CD4-positive, alpha-beta T cell treated with Interleukin-1 beta for 1 hour (primary cell): ENCODE results near the gene ADAMTS12.
A peak's percentile ranks its signal among the peaks of the same experiment; 100 is the strongest.
"Not testable (repeated sequence)": the region's sequence is repeated elsewhere in the genome, so short reads cannot be mapped to it uniquely, and the experiment has no call there.

Experiments used
- DNase-seq, 2 donors: peaks; one replicate each; pipeline ENCODE4 v3.0.0-alpha.2; 2020 to 2022

The ADAMTS12 gene, protein sequence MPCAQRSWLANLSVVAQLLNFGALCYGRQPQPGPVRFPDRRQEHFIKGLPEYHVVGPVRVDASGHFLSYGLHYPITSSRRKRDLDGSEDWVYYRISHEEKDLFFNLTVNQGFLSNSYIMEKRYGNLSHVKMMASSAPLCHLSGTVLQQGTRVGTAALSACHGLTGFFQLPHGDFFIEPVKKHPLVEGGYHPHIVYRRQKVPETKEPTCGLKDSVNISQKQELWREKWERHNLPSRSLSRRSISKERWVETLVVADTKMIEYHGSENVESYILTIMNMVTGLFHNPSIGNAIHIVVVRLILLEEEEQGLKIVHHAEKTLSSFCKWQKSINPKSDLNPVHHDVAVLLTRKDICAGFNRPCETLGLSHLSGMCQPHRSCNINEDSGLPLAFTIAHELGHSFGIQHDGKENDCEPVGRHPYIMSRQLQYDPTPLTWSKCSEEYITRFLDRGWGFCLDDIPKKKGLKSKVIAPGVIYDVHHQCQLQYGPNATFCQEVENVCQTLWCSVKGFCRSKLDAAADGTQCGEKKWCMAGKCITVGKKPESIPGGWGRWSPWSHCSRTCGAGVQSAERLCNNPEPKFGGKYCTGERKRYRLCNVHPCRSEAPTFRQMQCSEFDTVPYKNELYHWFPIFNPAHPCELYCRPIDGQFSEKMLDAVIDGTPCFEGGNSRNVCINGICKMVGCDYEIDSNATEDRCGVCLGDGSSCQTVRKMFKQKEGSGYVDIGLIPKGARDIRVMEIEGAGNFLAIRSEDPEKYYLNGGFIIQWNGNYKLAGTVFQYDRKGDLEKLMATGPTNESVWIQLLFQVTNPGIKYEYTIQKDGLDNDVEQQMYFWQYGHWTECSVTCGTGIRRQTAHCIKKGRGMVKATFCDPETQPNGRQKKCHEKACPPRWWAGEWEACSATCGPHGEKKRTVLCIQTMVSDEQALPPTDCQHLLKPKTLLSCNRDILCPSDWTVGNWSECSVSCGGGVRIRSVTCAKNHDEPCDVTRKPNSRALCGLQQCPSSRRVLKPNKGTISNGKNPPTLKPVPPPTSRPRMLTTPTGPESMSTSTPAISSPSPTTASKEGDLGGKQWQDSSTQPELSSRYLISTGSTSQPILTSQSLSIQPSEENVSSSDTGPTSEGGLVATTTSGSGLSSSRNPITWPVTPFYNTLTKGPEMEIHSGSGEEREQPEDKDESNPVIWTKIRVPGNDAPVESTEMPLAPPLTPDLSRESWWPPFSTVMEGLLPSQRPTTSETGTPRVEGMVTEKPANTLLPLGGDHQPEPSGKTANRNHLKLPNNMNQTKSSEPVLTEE (N-terminal part only)

DNA sequence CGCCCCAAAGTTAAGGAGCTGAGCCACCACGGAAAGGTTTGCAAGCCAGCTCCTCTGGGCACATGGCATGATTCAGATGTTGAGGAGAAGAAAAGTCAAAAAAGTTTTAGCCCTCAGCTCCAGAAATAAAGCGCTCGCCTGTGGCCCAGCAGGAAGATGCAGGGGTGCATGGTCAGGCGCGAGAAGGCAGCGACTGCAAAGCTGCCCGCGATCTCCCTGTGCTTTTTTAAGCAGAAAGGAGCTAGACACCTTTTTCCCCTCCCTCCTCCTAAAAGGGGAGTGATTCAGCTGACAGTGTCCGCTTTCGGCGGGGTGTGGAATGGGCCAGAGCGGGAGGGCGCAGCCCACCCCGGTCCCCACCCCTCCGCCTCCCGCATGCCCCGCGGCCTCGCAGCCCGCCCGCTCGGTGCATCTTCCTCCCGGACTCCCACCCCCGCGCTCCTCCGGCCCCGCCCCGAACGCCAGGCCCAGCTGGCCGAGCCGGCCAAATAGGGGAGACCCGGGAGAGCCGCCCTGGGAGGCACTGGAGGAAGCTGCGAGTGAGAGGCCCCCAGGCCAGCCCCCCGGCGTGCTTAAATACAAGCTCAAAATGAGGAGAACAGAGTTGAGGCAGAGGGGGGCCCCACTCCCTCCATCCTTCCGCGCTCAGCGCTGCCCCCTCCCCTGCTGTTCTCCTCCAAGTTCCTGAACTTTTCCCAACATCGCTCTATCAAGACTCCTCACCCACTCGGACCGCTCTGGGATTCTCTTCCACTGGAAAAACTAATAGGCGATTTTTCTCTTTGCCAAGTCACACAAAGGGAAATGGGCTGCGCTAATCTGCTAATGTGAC is at the start of gene ADAMTS12:
ADAMTS12 (minus strand) TSS at position 203 of the 832 bp plus-strand sequence; CDS start at position 69, 134 bp downstream.
- no peak for DNase-seq

DNA sequence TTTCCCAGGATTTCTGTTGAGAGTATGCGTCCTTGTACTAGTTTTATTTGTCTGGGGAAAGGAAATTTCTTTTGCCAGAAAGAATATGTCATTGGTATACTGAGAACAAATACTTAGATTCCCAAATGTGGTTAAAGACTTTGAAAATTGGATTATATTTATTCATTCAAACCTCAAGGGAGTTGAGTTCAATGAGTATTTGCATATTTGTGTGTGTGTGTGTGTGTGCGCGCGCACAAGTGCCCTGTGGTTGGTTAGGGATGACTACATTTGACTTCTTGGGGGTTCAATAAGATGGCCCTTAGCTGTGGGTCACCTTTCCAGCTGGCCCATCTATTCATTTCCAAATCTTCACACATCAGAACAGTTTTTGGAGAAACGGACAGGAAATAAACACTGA is 49.3 kb upstream of the ADAMTS12 start:
- DNase-seq: no peak

DNA sequence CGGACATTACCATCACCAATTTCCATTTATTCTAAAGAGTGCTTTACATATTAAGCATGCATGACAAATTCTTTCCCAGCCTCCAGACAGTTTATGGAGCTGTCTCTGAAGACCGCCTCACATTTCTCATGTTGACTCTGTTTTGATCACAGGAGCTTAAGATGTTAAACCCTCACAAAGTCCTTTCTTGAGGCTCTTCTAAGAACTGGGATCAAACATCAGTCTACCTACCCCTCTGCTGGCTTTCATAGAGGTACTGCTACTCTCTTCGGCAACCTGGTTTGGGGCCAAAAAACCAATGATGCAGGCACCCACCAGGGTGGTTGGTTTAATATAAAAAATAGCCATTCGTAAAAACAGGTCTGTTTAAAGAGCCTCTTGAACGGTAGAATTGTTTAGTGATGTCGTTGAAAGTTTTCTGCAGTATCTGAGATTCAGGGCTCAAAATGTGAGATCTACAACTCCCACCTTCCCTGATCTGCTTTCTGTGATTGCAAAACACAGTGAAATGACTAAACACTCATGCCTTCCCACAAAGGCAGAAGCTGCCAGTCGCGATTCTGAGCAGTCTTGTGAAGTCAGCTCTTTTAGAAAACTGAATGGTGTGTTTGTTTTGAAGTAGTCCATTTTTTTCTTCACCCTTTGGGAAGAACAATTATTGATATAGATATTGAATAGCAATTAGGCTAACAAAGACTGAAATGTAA is 47.9 kb upstream of the ADAMTS12 start:
- DNase-seq: no peak

DNA sequence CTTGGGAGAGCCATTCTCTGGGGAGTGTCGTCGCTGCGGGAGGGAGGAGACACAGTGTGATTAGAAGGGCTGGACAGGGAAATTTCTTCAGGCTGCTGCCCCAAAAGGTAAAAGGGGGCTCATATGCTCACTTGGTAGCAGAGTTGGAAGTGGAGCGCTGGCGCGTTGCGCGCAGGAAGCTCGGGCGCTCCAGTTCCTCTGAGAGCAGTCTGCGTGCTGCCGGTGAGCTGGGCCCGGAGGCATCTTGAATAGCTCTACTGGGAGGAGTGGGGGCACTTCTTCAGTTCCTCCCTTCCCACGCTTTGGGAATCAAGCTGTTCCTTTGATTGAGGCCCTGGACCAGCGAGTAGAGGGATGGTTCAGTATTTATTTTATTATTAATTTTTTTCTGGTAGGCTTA is 47.1 kb upstream of the ADAMTS12 start:
- no peak for DNase-seq

DNA sequence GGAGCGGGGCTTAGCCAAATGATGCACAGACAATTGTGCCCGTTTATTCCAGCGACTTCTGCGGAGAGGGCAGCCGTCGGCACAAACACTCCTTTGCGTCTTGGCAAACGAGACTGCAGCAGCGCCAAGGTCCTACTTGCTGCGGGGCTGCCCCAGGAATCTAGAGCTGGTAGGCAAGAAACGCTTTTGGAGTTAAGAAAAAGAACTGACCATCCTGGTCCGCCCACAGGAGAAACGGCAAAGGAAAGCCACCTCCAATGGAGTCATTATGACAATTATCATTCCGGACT is 46.7 kb upstream of the ADAMTS12 start:
- no peak for DNase-seq

DNA sequence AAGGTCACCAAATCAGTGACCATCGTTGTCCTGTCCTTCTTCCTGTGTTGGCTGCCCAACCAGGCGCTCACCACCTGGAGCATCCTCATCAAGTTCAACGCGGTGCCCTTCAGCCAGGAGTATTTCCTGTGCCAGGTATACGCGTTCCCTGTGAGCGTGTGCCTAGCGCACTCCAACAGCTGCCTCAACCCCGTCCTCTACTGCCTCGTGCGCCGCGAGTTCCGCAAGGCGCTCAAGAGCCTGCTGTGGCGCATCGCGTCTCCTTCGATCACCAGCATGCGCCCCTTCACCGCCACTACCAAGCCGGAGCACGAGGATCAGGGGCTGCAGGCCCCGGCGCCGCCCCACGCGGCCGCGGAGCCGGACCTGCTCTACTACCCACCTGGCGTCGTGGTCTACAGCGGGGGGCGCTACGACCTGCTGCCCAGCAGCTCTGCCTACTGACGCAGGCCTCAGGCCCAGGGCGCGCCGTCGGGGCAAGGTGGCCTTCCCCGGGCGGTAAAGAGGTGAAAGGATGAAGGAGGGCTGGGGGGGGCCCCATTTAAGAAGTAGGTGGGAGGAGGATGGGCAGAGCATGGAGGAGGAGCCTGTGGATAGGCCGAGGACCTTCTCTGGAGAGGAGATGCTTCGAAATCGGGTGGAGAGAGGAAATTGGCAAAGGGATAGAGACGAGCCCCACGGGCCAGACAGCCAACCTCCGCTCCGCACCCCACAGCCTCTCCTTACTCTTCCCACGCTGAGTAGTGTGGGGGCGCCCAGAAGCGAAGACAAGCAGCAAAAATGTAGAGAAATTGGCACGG is 46.1 kb upstream of the ADAMTS12 start:
- DNase-seq: no peak

DNA sequence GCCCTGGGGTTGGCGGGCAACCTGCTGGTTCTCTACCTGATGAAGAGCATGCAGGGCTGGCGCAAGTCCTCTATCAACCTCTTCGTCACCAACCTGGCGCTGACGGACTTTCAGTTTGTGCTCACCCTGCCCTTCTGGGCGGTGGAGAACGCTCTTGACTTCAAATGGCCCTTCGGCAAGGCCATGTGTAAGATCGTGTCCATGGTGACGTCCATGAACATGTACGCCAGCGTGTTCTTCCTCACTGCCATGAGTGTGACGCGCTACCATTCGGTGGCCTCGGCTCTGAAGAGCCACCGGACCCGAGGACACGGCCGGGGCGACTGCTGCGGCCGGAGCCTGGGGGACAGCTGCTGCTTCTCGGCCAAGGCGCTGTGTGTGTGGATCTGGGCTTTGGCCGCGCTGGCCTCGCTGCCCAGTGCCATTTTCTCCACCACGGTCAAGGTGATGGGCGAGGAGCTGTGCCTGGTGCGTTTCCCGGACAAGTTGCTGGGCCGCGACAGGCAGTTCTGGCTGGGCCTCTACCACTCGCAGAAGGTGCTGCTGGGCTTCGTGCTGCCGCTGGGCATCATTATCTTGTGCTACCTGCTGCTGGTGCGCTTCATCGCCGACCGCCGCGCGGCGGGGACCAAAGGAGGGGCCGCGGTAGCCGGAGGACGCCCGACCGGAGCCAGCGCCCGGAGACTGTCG is 45.4 kb upstream of the ADAMTS12 start:
- no peak for DNase-seq

DNA sequence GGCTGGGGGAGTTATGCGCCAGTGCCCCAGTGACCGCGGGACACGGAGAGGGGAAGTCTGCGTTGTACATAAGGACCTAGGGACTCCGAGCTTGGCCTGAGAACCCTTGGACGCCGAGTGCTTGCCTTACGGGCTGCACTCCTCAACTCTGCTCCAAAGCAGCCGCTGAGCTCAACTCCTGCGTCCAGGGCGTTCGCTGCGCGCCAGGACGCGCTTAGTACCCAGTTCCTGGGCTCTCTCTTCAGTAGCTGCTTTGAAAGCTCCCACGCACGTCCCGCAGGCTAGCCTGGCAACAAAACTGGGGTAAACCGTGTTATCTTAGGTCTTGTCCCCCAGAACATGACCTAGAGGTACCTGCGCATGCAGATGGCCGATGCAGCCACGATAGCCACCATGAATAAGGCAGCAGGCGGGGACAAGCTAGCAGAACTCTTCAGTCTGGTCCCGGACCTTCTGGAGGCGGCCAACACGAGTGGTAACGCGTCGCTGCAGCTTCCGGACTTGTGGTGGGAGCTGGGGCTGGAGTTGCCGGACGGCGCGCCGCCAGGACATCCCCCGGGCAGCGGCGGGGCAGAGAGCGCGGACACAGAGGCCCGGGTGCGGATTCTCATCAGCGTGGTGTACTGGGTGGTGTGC is 44.7 kb upstream of the ADAMTS12 start, which contains the start of gene RXFP3:
RXFP3 (plus strand) TSS at position 6 of the 636 bp plus-strand sequence; CDS start at position 361, 355 bp downstream.
- DNase-seq: no peak

DNA sequence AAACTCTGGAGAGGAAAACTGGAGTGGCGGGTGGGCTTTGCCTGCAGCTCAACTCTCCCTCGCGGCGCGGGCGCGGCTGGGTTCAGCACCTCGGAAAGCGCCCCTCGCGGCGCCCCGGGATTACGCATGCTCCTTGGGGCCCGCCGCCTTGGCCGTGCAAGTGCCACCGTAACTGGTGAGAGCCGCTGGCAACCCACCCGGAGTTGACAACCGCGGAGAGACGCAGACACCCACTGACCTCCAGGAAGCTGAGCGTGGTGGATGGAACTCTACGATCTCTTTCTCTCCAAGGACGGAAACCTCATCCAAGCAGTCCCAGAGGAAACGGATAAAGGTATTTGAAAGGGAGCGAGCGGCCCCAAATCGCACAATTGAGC is 44.2 kb upstream of the ADAMTS12 start:
- DNase-seq: peak in 1 of 2 donors; percentile 14

DNA sequence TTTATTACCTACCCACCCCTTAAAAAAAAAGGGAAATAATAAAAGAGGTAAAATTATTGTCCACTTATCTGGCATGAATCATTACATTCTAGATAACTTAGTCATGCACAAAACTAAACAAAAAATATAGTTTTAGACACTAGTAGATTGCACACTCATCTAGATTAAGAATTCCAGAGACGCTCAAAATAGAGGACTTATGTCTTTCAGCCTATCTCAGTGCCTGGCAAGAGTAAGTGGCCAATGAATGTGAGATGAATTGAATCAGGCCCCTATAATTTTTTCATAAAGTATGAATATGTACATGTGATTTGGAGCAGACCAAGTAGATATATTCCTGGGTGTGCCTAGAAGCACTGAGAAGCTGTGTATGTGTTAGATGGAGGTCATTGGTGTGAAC is 42.4 kb upstream of the ADAMTS12 start:
- no peak for DNase-seq

DNA sequence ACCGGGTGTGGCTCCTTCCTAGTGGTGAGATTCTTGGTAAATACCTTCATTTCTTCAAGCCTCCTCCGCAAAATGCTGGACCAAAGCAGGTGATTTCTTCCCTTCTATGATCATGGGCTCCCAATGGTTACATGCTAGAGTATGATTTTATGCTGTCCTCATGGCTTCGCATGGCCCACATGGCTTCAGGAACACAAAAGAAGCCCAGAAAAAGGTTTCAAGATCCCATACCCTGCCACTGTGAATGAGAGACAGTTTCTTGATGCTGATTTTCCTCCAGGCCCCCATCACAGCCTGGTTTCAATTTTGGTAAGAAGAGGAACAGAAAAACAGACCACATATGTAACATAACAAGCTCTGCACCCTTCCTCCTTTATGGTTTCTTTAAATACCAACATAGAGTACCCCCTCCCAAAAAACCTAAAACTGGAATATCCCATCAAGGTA is 42.0 kb upstream of the ADAMTS12 start:
- no peak for DNase-seq

DNA sequence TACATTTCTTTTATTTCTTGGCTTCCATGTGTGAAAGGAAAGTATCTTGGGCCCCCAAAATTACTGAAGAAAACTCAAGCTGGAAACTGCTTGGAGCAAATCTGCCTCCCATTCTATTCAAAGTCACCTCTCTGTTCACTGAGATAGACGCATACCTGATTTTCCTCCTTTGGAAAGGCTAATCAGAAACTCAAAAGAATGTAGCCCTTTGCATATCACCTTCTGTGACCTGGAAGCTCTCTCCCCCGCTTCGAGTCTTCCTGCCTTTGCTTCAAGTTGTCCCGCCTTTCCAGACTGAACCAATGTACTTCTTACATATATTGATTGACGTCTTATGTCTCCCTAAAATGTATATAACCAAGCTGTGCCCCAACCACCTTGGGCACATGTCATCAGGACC is 39.3 kb upstream of the ADAMTS12 start:
- no peak for DNase-seq

DNA sequence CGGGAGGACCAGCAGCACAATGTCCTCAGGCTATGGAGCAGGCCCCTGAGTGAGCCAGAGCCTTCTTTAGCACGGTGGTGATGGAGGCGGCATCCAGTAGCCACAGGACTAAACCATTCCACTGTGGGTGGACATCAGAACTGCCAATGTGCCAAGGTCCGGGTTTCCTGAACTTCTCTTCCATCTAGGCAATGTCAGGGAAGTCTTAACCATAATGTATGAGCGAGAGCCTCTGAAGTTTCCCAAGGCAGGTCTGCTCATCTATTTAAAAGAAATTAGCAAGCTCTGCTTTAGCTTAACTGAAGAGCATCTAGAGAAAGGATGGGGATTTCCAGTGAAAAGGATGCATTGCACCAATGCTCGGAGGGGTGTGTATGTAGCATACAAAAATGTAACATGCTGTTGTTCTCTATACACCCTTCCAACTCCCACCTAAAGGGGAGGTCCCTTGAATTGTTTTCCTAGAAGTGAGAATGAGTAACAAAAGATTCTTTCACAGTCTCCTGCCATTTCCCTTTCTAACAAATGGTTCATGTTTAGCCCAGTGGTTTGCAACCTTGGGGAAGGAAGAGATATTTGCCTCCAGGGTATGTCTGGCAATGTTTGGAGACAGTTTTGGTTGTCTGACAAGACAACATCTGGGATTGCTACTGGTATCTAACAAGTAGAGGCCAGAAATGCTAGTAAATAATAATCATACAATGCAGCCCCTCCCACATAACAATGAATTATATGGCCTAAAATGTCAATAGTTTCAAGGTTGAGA is 38.3 kb upstream of the ADAMTS12 start:
- DNase-seq: no peak

DNA sequence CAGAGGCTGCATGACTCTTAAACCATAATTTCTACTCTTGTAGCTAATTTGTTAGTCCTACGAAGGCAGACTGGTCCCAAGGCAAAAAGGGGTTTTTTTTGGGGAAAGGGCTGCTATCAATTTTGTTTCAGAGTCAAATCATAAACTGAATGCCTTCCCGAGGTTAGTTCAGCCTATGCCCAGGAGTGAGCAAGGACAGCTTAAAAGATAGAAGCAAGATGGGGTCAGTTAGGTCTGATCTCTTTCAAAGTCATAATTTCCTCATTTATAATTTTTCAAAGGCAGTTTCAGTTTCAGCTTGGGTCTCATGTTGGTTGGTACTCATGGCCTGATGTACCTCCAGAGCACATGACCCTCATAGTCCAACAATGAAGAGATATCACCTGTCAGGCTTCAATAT is 36.5 kb upstream of the ADAMTS12 start:
- no peak for DNase-seq

DNA sequence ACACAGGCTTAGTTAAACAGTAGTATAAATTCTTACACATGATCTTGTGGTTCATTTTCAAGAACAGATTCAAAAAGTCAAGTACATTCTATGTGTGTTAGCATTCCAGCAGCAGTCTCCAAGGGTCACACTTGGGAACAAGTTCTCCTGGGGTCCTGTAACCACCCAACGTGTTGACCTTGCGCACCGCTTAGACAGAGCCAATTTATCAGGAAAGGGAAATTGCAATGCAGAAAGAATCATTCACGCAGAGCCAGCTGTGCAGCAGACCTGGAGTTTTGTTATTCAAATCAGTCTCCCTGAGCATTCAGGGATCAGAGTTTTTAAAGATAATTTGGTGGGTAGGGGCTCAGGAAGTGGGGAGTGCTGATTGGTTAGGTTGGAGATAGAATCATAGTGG is 35.9 kb upstream of the ADAMTS12 start:
- no peak for DNase-seq

DNA sequence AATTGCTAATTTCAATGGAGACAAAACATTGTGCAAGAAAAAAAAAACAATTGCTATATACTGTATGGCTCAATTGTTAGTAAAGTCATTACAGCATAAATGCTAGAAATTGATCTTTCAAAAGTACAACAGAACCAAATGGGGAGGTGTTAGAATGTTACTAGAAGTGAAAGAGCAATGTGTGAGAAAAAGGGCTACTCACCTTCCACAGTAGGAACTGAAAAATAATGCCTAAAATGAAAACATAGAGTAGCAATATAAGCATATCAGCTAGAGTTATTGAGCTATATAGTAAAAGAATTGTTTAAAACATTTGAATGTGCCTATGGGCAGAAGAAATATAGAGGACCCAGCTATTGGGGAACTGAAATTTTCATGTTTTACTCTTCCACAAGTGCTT is 33.5 kb upstream of the ADAMTS12 start:
- DNase-seq: no peak

DNA sequence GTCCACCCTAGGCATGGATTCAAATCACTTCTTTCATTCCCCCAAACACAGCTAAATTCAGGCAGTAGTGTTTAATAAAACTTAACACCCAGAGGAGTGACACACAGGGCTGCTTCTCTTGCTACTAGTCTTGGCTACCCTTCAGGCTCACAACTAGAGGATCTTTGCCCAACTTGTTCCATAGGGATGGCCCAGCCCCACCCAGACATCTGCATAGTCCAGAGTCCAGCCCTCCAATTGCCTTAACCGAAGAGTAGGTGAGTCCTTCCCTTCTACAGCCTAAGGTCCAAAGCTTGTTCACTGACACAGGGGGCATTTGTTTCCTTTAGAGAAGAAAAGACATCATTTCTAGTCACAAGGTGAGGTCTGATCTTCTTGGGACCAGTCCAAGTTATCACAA is 29.2 kb upstream of the ADAMTS12 start:
- DNase-seq: no peak

DNA sequence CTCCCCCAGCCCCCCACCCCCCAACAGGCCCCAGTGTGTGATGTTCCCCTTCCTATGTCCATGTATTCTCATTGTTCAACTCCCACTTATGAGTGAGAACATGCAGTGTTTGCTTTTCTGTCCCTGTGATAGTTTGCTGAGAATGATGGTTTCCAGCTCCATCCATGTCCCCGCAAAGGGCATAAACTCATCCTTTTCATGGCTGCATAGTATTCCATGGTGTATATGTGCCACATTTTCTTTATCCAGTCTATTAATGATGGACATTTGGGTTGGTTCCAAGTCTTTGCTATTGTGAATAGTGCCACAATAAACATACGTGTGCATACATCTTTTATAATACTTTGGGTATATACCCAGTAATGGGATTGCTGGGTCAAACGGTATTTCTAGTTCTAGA is 23.1 kb upstream of the ADAMTS12 start:
- DNase-seq: not testable (repeated sequence)

DNA sequence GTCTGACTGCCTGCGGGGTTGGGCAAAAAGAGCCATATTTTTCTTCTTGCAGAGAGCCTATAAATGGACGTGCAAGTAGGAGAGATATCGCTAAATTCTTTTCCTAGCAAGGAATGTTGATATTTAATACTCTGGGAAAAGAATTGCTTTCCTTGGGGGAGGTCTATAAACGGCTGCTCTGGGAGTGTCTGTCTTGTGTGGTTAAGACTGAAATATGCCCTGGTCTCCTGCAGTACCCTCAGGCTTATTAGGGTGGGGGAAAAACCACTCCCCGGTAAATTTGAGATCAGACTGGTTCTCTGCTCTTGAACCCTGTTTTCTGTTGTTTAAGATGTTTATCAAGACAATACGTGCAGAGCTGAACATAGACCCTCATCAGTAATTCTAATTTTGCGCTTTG is 14.5 kb upstream of the ADAMTS12 start:
- not testable (repeated sequence) for DNase-seq
